HG02798 (cell line): Measurements from ENCODE around the gene IL31RA.
"Not testable (repeated sequence)": the region's sequence is repeated elsewhere in the genome, so short reads cannot be mapped to it uniquely, and the experiment has no call there.

Experiments
- ATAC-seq: cut with Tn5 transposase; IDR thresholded peaks from one replicate; pipeline ENCODE4 v1.9.1; 2021; ENCODE audit warnings: mild to moderate bottlenecking; ENCODE audit not compliant: unreplicated experiment, poor library complexity

Gene IL31RA

DNA sequence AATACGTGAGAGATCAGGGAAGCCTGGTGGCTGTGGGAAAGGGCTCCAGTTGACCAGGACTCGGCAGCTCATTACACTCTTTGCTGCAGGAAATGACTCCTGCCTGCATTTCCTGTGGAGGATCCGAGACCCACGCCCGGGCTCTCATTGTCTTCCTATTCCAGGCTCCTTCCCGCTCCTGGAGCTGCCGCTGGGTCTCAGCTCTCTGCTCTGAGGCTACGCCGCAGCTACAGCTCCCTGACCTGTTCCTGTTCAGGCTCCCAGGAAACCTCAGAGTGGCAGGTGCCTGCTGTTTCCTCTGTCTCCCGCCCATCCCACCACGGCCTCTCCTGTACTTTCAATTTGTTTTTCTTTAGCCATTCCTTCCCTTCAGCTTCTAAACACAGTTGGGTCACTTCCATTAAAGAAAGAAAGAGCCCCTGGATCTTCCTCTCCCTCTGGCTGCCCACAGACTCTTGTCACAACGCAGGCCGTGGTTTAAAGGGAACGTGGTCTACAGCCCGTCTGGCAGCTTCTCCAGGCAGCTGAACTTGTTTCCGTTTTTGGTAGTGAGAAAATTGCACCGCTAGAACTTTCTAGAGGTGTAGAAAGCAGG is 72.1 kb downstream of the IL31RA start:
- no peak for ATAC-seq

DNA sequence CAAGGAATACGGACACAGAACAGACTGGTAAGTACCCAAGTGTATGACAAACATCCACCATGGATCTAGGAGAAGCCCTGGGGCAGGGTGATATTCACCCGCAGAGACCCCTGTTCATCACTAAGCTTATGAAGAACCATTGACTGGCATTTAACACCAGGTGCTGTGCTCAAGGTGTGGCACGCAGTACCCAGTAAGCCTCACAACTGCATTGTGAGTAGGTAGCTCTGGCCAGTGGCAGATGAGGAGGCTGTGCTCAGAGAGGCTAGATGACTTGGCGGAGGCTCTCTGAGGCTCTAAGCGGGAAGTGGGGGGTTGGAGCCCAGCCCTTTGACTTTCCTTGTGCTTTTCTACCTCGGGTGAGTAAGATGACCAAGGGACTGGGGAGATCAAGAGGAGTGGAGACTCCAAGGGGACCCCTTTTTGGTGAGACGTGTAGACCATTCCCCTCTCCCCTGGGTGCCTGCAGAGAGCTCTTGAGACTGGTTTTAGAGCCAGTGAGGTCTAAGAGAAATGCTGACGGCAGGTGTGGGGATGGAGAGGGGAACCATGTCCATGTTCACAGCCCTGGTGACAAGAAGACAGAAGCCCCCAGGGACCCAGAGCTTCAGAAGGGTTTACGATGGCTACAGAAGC is 72.8 kb downstream of the IL31RA start:
- ATAC-seq = no peak

DNA sequence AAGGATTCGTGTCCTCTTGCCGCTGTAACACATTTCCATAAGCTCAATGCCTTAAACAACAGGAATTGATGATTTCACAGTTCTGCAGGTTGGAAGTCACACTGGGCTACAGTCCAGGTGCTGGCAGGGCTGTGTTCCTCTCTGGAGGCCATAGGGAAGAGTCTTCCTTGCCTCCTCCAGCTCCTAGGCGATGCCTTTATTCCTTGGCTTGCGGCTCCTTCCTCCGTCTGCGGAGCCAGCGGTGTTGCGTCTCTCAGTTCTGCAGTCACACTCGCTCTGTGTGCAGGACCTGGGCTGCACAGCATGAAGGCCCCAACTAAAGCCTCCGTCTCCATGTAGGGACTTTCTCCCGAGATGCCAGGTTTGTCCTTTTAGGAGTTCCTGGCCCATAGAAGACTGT is 73.6 kb downstream of the IL31RA start:
- ATAC-seq = no peak

DNA sequence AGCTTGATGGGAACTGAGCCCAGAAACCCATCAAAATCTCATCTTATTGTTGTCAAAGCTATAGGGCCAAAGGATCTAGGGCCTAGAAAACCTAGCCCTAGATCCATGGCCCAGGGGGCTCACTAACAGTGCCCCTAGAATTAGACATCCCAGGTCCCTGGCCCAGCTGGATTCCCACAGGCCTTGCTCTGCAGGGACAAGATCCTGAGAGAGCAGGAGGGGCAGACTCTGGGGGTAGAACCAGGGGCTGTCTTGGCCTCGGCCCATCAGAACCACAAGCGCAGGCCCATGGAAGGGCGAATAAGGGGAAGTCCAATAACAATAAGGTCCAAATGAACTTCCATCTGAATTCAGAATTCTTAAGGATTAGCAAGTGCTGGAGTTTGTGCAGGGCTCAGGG is 74.0 kb downstream of the IL31RA start:
- no peak for ATAC-seq

DNA sequence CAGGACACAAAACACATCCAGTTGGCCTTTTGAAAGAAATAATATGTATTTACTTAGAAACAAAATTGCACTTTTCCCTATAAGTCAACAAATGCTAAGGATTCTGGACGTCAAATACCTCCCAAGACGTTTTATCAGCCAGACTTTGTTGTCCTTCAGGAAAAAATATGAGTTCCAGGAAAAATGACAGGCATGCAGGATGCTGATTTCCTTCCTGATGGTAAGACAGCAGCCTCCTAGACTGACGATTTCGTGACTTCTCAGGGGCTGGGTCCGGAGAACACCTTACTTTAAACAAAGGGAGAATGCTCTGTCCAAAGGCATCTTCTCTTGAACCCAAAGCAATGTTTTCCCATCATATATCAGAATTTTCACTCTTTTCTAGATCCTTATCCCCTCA is 74.6 kb downstream of the IL31RA start:
- no peak for ATAC-seq

DNA sequence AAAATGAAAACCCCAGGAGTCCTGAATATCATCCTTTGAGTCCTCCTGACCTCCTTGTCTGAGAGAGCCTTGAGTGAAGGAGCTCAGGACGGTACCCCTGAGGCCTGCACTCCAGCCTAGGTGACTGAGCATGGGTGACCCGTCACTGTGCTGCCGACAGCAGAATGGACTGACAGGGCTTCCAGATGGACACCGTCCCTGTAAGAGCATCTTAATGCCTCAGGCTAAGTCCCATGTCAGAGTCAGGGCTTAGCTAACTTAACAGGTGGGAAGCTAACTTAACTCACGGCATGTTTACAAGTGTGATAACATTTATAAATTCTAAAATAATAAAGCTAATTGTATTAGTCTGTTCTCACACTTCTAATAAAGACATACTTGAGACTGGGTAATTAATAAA is 75.3 kb downstream of the IL31RA start:
- no peak for ATAC-seq

DNA sequence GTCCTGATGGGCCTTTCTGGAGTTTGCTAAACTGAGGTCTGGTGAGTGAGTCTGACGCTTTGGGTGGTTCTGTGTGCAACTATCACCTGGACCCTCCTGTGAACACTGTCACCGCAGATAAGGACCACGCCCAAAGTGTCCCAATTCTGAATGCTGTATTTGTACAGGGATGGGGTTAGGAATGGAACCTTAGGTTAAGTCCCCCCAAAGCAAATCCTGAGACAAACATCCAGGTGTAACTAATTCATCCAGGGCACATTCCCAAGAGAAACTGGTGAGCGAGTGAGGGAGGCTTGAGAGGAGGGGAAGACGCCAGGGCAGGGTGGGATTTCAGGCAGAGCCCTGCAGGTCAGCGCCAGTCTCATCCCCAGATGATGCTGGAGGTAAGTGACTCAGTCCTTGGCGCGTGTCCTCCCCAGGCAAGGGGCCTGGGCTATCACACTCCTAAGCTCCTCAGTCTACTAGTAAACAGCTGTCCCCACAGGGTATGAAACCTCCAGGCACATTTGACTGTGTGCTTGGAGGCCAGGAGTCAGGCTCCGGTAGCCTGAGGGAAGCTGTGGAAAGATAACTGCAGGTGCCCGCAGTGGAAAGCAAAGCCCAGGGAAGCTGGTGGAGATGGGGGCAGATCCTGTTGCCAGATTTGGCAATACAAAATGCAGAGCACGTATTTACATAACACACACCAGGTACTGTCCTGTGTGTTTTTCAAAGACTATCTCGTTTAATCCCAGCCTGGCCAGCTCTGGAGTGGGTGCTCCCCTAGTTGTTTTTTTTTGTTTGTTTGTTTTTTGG is 76.9 kb downstream of the IL31RA start:
- no peak for ATAC-seq

DNA sequence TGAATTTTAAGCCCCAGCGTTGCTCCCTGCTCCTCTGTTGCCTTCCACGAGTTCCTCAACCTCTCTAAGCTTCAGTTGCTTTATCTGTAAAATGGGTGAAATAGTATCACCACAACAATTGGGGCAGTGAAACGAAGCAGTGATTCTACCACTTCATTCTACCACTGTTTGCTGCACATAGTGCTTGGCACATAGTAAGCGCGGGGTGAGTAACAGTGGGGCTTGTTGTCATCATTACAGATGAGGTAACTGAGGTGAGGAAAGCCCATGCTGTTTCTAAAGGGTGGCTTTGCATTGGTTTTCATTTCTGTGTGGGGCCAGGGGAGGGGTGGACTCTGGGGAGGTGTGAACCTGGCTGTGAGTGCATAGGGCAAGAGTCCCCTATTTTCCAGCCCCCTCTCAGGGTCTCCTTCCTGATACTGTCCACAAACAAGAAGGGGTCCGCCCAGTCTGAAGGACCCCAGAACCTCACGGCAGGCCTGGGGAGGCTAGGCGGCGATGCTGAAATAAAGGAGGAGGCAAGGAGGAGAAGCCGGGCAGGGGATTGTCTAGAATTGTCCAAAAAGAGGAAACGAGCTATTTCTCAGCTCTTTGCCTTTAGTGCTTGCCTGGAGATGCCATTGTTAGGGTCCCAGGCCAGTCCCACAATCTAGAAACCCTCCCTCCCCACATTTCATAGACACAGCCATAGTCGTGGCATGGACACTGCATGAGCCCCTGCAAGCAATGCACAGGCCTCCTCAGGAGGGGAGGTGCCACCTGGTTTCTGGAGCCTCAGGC is 78.1 kb downstream of the IL31RA start:
- ATAC-seq = no peak

DNA sequence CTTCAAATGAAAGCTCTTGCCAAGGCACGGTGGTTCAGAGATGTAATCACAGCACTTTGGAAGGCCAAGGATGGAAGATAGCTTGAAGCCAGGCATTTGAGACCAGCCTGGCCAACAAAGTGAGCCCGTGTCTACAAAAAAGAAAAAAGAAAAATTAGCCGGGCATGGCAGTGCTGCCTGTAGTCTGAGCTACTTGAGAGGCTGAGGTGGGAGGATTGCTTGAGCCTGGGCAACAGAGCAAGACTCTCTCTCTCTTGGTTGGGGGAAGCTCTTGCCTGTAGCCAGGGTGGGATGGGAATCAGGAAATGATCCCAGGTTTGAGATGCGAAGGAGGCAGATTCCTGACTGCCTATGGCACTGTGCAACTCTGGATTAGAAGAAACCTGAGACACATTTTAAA is 81.5 kb downstream of the IL31RA start:
- ATAC-seq = no peak

DNA sequence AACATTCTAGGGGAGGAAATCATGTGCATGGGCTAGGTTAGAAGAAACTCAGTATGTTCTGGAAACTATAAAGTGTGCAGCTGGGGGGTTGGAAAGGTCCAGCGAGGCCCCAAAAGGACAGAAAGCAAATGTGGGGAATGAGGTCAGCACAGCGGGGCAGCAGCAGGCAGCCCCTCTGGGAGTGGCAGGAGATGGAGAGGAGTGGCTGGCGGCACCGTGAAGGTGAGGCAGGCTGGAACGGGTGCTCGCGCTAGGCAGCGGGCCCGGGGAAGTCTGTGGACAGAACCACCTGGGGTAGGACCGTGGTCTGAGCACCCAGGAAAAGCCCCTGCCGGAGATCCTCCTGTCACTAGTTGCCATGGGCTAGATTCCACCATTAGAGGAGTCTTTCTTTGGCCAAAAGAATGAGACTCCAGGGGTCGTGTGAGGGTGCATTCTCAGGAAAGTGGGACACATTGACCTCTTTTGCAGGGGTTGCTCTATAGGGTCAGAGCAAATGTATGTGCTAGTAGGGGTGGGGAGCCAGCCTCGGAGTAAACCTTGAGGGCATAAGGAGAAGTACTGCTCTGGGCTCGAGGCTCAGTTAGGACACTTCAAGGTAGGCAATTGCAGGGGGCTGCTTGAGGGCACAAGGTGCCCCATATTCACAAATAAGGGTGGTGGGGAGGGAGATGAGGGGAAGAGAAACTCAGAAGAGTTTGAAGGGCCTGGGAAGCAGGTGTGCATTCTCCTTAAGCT is 82.4 kb downstream of the IL31RA start:
- ATAC-seq = no peak

DNA sequence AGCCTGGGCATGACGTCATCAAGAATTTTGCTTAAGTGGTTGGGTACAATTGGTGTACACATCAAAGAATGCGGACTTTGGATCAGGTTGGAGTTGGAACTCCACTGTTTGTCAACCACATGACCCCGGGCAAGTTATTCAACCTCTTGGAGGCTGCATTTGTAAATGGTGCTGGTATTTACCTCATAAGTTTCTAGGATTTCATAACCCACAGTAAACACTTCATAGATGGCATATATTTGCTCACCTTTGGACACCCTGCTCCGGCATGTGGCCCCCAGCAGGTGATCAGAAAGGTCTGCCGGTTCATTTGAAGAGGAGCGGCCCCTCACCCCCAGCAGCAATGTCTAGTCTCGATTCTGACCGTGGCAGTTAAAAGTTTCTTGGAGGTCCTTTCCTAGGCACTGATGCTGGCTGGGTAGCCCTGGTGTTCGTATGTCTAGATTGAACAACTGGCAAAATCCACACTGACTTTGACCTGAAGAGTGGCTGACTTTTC is 83.0 kb downstream of the IL31RA start:
- no peak for ATAC-seq

DNA sequence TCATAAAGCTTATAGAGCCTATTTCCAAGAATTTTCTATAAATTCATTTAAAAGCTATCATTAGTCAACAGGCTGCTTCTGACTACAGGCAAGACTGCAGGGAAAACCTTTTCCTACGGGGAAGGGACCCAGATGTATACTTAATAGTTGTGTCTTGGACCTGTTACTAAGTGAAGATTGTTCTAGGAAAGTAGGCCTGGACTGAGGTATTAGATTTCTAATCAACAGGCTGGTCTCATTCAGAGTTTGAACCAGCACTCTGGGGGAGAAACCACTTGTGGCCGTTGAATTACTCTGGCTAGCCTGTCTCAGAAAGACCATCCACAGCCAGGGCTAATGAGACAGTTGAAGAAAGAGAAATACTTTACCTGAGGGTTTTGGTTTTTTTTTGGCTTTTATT is 83.6 kb downstream of the IL31RA start:
- no peak for ATAC-seq

DNA sequence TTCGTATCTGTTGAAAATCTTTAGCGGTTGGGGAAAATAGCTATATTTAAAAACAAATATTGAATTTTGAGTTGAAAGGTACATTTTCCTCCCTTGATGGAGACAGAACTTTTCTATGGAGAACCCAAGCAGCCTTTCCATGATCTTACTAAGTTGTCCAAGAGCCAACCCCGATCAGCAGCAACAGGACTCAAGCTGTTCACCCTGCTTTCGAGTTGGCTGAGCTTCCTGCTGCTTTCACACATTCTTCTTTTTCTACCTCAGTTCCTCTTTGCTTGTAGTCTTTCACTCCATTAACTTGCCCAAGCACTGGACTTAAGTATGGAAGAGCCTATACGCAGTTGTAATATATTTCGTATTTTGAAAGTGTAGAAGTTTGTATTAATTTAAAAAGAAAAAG is 84.2 kb downstream of the IL31RA start:
- no peak for ATAC-seq

DNA sequence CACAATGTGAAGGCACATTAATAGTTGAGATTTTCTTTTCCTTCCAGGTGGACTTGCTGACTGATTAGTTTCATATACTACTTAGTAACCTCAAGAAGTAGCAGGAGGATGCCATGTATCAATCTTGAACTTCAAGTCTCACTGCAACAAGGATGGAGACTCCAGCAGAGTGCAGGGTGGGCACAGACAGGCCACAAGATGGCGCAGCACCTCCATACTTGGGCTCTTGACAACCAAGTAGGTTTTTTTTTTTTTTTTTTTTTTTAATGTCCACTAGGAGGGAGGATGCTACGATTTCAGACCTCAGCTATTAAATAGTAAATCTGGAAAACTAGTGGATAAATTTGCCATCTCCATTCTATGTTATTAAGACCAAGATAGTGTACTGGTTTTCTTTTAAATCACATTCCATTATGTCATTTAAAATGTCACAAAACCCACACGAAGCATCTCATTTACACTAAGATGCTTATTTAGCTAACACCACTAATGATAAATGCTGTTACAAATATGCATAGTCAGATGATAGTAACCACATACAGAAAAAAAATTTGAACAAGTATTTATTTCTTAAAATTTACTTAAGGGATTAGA is 85.0 kb downstream of the IL31RA start:
- peak; percentile 73 for ATAC-seq

DNA sequence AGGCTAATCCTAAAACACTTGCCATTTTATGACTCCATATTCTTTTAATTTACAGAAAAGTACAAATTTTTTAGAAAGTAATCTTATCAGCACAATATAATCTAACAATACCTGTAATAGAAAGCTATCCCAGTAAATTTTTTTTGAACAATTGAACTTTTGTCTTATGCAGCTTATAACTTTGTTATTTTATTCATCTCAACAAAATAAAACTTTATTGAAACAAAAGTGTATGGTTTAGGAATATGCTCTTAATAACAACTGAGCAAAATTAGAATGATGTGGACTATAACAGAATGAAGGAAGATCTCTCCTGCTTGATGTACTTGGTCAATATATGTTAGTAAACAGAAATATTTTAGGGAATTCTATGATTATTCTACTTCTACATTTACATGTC is 86.4 kb downstream of the IL31RA start:
- not testable (repeated sequence) for ATAC-seq

DNA sequence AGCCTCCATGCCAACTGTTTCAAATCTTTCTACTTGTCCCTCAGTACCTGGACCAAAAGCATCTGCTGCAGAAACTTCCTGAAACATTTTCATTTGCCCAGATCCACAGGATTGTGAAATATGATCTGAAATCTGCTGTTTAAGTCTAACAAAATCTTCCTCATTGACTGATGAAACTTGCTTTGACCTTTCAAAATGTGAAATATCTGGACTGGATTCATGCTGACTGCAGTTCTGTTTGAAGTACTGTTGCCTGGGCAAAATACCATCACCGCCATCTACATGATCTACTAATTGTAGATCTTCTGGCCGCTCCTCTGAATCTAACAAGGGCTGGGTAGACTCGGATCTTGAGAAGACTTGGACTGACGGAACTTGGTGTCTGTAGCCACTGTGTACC is 90.0 kb downstream of the IL31RA start:
- not testable (repeated sequence) for ATAC-seq

DNA sequence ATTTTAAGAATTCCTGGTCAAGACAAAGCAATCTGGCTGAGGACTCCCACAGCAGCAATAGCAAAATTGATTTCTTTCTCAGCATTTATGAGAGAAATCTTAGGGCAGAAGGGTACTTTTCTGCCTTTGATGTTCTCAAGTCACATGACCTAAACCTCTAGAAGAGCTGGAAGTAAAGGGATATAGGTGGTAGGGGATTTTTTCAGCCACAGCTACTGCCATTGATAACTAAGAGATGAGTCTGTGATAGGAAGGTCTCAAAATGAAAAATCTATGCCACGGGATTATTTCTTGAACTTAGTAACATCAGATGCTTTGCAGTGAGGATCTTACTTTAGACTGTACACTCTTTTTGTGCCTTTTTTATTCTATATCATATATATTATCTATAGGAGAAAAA is 108.1 kb downstream of the IL31RA start:
- no peak for ATAC-seq

DNA sequence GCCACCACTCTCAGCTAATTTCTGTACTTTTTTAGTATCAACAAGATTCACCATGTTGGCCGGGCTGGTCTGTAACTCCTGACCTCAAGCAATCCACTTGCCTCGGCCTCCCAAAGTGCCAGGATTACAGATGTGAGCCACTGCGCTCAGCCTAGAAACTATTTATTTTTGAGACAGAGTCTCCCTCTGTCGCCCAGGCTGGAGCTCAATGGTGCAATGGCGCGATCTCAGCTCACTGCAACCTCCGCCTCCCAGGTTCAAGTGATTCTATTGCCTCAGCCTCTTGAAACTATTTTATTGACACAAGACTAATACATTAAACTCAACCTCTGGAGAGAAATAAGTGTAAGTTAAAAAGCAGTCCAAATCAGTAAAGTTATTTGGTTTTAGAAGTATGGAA is 109.6 kb downstream of the IL31RA start:
- ATAC-seq = no peak

DNA sequence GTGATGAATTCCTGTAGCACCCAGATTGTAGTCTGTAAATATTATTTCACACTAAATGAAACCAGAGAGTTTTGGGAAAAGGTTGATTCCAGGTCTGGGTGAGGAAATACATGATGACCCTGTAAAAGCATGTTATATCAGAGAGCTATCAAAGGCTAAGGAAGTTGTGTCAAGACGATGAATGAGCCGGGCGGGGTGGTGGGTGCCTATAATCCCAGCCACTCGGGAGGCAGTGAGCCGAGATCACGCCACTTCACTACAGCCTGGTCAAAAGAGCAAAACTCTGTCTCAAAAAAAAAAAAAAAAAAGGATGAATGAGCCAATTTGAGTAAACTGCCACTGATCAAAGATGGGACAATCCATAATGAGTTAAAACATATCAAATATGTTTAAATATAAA is 114.4 kb downstream of the IL31RA start:
- no peak for ATAC-seq

DNA sequence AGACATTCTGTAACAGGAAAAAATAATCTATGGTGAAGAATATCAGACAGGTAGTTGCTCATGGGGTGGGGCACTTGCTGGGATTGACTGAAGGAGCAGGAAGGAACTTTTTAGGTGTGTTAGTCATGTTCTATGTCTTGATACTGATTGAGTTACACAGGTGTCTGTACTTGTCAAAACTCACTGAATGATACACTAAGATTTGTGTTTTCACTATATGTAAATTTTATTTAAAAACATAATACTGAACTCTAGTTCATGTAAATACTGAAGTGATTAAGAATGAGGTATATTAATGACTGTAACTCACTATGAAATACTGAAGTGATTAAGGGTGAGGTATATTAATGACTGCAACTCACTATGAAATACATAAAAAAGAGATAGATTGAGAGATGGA is 115.1 kb downstream of the IL31RA start:
- no peak for ATAC-seq
